DOHH2 (cell line): ENCODE measurements around the gene OGG1.

Experiments
- EZH2phosphoT487 ChIP-seq: fragments of 200-600 bp; sonication (generic); IDR thresholded peaks from 2 replicates; pipeline ENCODE4 v1.6.1; 2017; ENCODE audit warnings: borderline replicate concordance, mild to moderate bottlenecking, antibody characterized with exemption, low read length, moderate library complexity, mixed read lengths
- TF ChIP-seq, protein P1 (sequence below): fragments of 200-600 bp; sonication (generic); IDR thresholded peaks from one replicate; pipeline ENCODE4 v1.5.1; 2014; ENCODE audit warnings: antibody characterized with exemption, mild to moderate bottlenecking, low read depth, low read length; ENCODE audit not compliant: poor library complexity, severe bottlenecking

- TF ChIP-seq, protein P1, sequence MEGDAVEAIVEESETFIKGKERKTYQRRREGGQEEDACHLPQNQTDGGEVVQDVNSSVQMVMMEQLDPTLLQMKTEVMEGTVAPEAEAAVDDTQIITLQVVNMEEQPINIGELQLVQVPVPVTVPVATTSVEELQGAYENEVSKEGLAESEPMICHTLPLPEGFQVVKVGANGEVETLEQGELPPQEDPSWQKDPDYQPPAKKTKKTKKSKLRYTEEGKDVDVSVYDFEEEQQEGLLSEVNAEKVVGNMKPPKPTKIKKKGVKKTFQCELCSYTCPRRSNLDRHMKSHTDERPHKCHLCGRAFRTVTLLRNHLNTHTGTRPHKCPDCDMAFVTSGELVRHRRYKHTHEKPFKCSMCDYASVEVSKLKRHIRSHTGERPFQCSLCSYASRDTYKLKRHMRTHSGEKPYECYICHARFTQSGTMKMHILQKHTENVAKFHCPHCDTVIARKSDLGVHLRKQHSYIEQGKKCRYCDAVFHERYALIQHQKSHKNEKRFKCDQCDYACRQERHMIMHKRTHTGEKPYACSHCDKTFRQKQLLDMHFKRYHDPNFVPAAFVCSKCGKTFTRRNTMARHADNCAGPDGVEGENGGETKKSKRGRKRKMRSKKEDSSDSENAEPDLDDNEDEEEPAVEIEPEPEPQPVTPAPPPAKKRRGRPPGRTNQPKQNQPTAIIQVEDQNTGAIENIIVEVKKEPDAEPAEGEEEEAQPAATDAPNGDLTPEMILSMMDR: no peak
- no peak for TF ChIP-seq EZH2phosphoT487
These were observed 29.4 kb downstream of the OGG1 start for GRCh38 chr3:9779075-9779593.
